Stimulated activated CD4-positive, alpha-beta T cell treated with anti-CD3 and anti-CD28 coated beads, Interleukin-12 subunit alpha, Interleukin-12 subunit beta, amount 100 ng/mL, for 24 hours (primary cell): ENCODE data around the gene BRICD5.
"Not testable (repeated sequence)": the region's sequence is repeated elsewhere in the genome, so short reads cannot be mapped to it uniquely, and the experiment has no call there.

Experiments
- DNase-seq, 2 experiments: peaks; one replicate each; pipeline ENCODE4 v3.0.0-alpha.2; 2020; ENCODE audit warnings: low read depth in 2 of 2

BRICD5 gene

GRCh38 chr16:2223221-2223941 lies 12.7 kb upstream of the BRICD5 start, which contains the start of gene E4F1:
Gene E4F1, plus strand, starts transcription at chr16:2223591. Its CDS starts 23 bp downstream, at chr16:2223614.
- DNase-seq, result peak; percentile 98 to 100

GRCh38 chr16:2216330-2216729 lies 5.7 kb upstream of the BRICD5 start:
- DNase-seq, result no peak

- no peak for DNase-seq
These were observed 4.0 kb upstream of the BRICD5 start, which contains the start of gene PGP for GRCh38 chr16:2214719-2214968. Gene PGP, minus strand, starts transcription at chr16:2214840. Its CDS starts 63 bp downstream, at chr16:2214777.

- DNase-seq, result no peak
These were observed 3.4 kb upstream of the BRICD5 start for GRCh38 chr16:2213817-2214718.

GRCh38 chr16:2212362-2213324 lies 2.0 kb upstream of the BRICD5 start:
- no peak for DNase-seq

GRCh38 chr16:2211923-2212347 lies 1.3 kb upstream of the BRICD5 start:
- no peak for DNase-seq

GRCh38 chr16:2210009-2210332 lies 692 bp downstream of the BRICD5 start:
- DNase-seq, result no peak

GRCh38 chr16:2209258-2210008 lies 1.2 kb downstream of the BRICD5 start:
- DNase-seq, result no peak

- DNase-seq, result no peak
These were observed 1.9 kb downstream of the BRICD5 start for GRCh38 chr16:2208772-2209171.

GRCh38 chr16:2208308-2208707 lies 2.4 kb downstream of the BRICD5 start:
- no peak for DNase-seq

GRCh38 chr16:2207872-2208271 lies 2.8 kb downstream of the BRICD5 start:
- no peak for DNase-seq

- DNase-seq, result no peak
These were observed 3.8 kb downstream of the BRICD5 start for GRCh38 chr16:2206780-2207433.

- no peak for DNase-seq
These were observed 4.3 kb downstream of the BRICD5 start for GRCh38 chr16:2206420-2206779.

- no peak for DNase-seq
These were observed 4.7 kb downstream of the BRICD5 start for GRCh38 chr16:2205967-2206313.

GRCh38 chr16:2205104-2205966 lies 5.3 kb downstream of the BRICD5 start, which contains the start of gene MLST8:
Gene MLST8, plus strand, starts transcription at chr16:2205454. Its CDS starts 632 bp downstream, at chr16:2206086.
- DNase-seq, result peak; percentile 75 to 80

- DNase-seq, result no peak
These were observed 6.1 kb downstream of the BRICD5 start for GRCh38 chr16:2204416-2205103.

GRCh38 chr16:2203119-2203688 lies 7.5 kb downstream of the BRICD5 start:
- not testable (repeated sequence) for DNase-seq

- DNase-seq, result no peak
These were observed 10.3 kb downstream of the BRICD5 start for GRCh38 chr16:2200313-2200712.

- DNase-seq, result no peak
These were observed 11.0 kb downstream of the BRICD5 start for GRCh38 chr16:2199621-2200139.
